Peyer's patch (tissue), 4 donors: ENCODE measurements around the gene GLDN.

Source experiments
- POLR2A ChIP-seq, 2 donors: fragments of 450-650 bp; IDR thresholded peaks; one replicate each; pipeline ENCODE4 v1.5.1; 2017; ENCODE audit warnings: antibody characterized with exemption in 2 of 2, mild to moderate bottlenecking in 2 of 2, moderate library complexity in 2 of 2
- TF ChIP-seq, protein P1 (sequence below), 6 experiments: fragments of 450-650 bp in 4 of 6; fragments of 200-600 bp in 2 of 6; sonication (generic) in 1 of 6; IDR thresholded peaks; one replicate each; pipeline ENCODE4 v1.5.1; 2017 to 2019; ENCODE audit warnings: antibody characterized with exemption in 6 of 6, mild to moderate bottlenecking in 3 of 6, moderate library complexity in 1 of 6

DNA sequence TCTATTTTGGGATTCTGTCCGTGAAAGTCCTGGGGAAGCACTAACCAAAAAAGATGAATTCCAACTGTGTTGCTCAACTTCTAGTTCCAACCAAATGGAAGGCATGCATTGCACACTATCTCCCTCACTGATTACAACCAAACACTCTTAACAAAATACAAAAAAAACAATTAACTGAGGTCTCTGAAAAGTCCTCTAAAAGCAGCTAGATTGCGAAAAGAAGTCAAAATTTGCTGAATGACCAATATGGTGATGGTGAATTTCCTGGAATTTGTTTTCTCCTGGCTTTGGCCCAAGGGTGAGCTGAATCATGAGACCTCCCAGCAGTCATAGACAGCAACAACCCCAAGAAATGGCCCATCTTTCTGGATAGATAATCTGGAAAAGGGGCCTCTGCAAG, 31.4 kb upstream of the GLDN start:
- TF ChIP-seq, protein P1, sequence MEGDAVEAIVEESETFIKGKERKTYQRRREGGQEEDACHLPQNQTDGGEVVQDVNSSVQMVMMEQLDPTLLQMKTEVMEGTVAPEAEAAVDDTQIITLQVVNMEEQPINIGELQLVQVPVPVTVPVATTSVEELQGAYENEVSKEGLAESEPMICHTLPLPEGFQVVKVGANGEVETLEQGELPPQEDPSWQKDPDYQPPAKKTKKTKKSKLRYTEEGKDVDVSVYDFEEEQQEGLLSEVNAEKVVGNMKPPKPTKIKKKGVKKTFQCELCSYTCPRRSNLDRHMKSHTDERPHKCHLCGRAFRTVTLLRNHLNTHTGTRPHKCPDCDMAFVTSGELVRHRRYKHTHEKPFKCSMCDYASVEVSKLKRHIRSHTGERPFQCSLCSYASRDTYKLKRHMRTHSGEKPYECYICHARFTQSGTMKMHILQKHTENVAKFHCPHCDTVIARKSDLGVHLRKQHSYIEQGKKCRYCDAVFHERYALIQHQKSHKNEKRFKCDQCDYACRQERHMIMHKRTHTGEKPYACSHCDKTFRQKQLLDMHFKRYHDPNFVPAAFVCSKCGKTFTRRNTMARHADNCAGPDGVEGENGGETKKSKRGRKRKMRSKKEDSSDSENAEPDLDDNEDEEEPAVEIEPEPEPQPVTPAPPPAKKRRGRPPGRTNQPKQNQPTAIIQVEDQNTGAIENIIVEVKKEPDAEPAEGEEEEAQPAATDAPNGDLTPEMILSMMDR (IDR thresholded peaks at IDR 0.05), result no peak
- no peak for TF ChIP-seq POLR2A (IDR thresholded peaks at IDR 0.05)
